ENCODE measurements around the gene NT5DC4.

The NT5DC4 gene

GRCh38 chr2:112788653-112789052 lies 67.8 kb downstream of the NT5DC4 start:
- DNase-seq, result no peak
